Measurements from ENCODE around the gene DNAAF3.
A peak's percentile ranks its signal among the peaks of the same experiment; 100 is the strongest.

DNAAF3 gene

DNA sequence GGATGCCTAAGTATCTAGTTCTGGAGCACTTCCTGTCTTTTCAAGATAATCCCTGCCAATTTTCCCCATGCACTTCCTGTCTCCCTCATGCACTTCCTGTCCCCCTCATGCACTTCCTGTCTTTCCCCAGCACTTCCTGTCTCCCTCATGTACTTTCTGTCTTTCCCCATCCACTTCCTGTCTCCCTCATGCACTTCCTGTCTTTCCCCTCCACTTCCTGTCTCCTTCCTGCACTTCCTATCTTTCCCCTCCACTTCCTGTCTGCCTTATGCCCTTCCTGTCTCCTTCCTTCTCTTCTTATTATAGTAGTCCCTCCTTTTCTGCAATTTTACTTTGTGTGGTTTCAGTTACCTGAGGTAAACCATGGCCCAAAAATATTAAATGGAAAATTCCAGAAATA lies 14.4 kb downstream of the DNAAF3 start:
- no peak for DNase-seq

DNA sequence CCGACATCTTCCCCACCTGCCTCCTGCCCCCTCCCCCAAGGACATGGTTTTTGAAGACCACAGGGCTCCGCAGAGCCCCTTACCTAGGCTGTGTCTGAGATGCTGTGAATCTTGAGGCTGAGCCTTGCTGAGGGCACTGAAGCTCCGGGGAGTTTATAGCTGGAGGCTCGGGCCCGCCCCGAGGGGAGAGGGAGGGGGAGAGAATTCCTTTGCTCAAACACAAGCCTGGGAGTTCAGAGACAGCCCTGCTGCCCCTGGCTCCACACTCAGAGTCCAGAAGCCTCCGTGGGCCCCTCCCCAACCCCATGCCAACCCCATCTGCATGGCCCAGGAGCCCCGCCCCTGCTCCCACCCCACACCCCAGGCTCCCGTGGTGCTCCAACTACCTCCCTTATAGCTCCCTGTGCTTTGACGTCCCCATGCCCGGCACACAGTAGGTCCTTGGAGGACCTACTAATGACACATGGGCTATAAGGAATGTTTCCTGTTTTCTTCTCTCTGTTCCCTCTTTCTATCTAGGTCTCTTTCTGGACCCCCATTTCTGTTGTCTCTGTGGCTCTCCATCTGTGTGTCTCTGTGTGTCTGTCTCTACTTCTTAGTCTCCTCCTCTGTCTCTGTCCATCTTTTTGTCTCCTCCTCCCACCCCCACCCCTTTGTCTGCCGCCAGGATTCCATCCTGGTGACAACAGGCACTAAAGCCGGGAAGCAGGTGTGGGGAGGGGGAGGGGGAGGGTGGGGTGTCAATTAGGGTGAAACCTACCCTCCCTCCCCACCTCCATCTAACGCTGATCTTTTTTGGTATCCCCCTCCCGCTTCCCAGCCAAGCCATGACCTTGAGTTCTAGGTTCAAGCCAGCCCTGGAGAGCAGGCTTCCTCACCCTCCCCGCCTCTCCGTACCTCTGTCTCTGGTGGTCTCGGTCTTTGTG lies 17.1 kb downstream of the DNAAF3 start, which contains the start of gene TNNT1:
Gene TNNT1, minus strand, starts transcription at position 129 of the 926 bp plus-strand sequence. CDS start 2,049 bp downstream, outside the sequence.
- no peak for DNase-seq

DNA sequence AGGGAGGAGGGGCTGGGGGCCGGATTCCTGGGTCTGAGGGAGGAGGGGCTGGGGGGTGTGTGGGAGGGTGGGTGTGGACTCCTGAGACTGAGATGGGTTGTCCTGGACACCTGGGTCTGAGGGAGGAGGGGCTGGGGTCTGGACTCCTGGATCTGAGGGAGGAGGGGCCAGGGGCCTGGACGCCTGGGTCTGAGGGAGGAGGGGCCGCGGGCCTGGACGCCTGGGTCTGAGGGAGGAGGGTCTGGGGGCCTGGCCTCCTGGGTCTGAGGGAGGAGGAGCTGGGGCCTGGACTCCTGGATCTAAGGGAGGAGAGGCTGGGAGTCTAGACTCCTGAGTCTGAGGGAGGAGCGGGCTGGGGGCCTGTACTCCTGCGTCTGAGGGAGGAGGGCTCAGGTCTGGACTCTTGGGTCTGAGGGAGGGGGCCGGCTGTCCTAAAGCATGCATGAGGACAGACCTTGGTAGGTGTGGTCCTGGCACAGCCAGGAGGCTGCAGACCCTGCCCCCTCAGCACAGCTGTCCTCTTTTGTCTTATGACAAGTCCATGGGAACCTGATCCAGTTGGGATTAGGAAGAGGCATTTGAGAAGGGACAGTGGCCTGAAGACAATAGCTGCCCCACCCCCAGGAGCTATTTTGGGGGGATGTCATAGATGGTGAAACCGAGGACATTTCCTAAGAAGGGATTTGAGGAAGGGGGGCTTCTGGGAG lies 18.7 kb downstream of the DNAAF3 start:
- DNase-seq = no peak

DNA sequence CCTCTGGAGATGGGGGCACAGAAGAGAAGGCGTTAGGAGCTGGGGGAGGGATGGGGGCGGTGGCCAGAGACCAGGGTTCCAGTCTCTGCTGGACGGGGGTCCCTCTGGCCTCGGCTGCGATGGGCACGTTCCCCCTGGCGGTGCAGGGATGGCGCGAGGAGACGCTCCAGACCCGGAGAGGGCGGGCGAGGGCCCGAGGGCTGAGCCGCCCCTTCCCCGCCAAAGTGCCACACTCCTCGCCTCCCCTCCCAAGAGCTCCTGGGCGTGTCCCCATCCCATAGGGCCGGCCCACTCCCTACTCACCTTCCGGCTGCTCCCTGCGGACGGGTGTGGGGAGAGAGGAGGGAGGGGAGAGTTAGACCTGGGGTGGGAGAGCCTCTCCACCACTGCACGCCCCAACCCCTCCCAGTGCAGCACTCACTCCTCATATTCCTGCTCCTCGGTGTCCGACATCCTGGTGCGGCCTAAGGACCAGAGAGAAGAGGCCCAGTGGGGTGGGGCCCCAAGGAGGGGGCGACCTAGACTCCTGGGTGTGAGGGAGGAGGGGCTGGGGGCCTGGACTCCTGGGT lies 19.6 kb downstream of the DNAAF3 start:
- DNase-seq = no peak

DNA sequence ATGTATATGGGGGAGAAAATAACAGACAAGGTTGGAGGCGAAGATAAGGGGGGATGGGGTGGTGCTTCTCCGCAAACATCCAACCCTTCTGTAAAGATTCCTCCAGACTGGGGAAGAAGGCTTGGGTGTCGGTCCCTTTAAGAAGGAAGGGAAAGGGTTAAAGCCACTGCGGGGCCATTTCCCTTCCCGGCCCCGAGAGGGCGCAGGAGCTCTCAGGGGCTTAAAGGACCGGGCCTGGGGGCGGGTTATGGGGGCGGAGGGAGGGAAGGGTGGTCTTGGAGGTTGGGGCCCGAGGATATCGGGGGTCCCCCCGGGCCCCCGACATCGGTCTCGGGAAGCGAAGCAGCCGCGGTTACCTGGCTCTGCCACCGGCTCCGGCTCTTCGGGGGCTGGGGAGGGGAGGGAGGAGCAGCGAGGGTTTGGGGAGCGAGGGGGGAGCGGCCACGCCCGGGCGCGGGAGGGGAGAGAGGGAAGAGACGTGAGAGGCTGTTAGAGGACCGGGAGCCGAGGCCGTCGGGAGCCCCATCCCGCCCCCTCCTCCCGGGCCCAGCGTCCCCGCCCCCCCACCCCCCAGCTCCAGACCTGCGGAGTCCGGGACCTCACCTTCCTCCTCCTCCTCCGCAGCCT lies 20.2 kb downstream of the DNAAF3 start:
- no peak for DNase-seq

DNA sequence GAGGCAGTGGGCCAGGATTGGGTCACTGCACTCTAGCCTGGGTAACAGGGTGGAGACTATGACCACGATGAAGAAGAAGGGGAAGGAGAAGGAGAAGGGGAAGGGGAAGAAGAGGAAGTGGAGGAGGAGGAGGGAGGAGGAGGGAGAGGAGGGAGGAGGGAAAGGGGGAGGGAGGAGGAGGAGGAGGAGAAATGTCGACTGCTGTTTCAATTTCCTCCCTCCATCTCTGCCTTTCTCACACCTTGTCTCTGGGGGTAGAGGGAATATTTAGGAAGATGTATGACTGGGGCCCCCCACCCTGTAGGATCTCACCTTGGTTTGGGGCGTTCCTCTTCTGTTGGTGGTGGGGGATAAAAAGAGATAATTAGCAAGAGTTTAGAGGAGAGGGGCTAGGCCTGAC lies 21.2 kb downstream of the DNAAF3 start:
- no peak for DNase-seq

DNA sequence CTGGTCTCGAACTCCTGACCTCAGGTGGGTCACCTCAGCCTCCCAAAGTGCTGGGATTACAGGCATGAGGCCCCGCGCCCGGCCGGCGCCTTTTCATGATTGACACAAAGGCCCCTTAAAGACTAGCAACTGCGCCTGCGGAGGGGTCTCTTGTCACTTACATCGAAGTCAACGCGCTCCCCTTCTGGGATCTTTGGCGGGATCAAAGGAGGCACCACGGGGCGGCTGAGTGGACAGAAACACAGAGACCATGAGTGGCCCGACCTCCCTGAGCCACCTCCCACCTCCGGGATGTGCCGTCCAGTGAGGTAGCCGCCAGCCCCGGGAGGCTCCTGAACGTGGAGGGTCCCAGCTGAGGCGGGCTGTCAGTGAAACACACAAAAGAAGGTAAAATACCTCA lies 24.7 kb downstream of the DNAAF3 start:
- DNase-seq = no peak

DNA sequence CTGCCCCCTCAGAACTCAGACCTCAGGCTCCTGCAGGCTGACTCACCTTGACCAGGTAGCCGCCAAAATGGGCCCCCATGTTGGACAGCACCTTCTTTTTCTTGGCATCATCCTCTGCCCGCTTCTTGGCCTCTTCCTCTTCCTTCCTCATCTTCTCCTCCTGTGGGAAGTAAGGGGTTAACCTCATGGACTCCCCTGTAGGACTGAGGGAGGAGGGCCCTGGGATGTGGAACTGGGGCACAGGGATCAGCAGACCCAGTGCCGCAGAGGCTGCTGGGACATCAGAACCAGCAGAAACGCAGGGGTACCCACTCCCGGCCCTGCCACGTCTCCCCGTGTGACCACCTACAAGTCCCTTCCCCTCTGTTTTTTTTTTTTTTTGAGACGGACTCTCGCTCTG lies 28.5 kb downstream of the DNAAF3 start:
- DNase-seq = no peak

DNA sequence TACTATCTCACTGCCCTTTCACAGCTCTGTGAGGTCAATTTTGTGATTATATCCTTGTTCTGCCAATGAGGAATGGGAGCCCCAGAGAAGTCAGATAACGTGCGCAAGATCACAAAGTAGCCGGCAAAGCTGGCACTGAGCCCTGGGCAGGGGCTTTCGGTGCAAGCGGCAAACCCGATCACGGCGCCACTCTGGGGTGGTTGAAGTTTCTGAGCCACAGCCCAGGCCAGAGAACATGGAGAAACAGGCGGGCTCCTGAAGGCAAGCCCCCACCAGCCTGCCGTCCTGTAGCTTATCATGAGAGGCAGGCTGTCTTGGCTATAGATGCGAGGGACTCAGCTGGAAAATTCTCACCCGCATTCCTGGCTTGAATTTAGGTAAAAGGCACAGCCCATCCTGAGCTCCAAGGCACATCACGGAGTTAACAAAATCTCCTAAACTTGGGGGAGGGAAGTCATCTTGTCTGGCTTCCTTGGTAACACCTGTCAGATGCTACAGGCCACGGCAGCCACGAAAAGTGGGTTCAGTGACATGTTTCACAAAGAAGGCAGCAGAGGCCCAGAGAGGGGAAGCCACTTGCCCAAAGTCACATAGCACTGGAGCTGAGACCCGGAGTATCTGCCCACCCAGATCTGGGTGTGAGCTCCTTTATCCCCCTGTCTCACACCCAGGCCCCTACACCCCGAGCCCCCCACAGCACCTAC lies 29.9 kb downstream of the DNAAF3 start:
- no peak for DNase-seq

DNA sequence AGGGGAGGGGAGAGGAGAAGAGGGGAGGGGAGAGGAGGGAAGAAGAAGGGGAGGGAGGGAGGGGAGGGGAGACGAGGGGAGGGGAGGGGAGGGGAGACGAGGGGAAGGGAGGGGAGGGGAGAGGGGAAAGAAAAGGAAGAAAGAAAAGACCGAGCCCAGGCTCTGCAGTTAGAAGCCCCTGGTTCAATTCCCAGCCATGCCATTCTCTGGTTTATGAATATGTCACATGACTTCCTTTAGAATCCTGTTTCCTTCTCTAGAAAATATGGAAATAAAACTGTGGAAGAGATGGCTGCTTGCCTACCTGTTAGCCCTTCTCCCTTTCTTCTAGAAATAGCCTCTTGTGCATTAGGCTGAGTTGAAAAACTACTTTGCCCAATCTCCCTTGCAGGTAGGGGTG lies 31.7 kb downstream of the DNAAF3 start:
- DNase-seq = no peak

DNA sequence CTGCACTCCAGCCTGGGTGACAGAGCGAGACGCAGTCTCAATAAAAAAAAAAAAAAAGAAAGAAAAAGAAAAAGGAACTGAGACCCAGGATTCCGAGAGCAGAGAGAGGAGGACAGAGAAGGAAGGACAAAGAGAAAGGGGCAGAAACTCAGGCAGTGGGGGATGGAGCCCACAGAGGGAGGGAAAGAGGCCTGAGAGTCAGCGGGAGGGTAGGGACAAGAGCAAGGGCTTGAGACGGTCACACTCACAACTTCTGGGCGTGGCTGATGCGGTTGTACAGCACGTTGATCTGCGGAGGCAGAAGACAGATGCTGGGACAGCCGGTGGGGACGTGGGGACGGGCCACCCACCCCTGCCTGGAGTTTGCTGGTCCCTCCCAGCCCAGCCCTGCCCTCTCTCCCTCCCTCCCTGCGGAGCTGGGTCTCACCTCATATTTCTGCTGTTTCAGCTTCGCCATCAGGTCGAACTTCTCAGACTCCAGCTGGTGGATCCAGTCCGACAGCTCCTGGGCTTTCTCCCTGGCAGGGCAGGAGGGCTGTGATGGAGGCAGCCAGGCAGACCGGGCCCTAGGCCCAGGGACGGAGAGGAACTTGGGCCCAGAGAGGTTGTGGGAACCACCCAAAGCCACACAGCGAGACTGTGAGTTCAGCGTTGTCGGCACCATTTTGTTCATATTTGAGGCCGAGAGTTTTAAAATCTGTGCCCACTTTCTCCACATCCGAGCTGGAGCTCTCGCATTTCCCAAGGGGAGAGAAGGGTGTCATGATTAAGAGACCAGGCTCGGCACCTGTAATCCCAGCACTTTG lies 32.6 kb downstream of the DNAAF3 start:
- no peak for DNase-seq

DNA sequence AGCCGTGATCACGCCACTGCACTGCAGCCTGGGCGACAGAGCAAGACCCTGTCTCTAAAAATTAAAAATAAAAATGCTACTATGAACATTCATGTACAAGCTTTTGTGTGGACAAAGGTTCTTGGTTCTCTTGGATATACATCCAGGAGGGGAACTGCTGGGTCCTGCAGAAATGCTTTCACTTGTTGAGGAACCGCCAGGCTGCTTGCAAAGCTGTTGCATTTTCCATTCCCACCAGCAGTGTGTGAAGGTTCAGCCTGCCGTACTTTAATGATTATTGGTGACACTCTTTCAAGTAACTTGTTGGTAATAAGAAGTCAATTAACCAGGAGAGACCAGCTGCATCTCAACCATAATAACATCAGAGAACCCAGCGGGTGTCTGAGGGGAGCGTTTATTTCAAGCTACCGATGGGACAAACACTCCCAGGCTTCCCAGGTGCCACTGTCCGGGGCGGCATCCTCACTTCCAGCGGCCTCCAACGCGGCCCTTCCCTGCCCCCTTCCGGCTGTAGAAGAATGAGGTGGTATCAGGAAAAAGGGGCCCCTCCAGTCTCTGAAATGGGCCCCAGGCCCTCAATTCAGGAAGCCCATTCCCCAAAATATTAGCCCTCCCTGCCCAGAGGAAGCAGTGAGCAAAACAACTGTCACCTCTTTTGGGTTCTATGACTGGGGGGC lies 33.8 kb downstream of the DNAAF3 start:
- DNase-seq = no peak

DNA sequence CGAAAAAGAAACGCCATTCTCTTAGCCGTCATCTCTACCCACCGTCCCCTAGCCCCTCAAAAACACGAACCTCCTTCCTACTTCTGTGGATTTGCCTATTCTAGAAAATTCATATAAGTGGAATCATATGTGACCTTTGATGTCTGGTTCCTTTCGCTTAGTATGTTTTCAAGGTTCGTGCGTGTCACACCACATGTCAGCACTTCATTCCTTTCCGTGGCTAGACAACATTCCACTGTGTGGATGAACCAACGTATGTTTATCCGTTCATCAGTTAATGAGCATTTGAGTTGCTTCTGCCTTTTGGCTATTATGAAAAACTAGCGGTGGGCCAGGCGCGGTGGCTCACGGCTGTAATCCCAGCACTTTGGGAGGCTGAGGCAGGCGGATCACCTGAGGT lies 35.0 kb downstream of the DNAAF3 start:
- no peak for DNase-seq

DNA sequence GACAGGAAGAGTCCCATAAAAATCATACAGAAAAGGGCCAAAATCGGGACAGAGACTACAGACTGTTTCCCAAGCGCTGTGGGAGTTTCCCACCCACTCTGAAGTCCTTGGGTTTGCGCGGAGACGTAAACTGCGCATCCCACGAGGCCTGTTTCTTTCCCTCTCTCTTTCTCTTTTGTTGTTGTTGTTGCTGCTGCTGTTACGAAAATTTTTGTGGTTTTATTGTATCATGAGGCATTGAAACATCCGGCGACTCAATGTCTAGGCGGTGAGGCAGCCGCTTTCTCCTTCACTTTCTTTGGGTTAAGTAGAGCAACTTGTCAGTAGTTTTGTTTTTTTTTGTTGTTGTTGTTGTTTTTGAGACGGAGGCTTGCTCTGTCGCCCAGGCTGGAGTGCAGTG lies 47.4 kb downstream of the DNAAF3 start:
- DNase-seq = no peak

DNA sequence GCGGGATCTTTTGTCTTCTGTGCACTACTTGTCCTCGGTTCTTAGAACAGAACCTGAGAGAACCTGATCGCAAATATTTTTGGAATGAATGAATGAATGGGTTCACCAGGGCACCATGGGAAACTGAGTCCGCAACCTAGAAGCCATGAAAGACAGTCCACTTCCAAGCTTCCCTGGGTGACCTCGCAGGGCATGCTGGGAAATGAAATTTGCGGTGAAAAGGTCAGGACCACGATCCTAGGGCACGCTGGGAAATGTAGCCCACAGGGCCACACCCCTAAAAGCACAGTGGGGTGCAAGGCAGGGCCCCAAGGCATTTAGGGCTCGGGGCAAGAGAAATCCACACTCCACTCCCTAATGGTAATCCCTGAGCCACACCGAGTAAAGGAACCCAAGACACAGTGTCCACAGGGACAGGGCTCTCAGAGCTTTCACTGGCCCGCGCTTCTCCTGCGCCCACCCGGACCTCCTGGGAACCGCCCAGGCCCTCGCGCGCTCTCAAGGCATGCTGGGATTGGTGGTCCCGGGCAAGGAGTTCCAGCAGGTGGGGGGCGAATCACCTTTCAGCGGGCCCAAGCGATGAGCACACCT lies 47.9 kb downstream of the DNAAF3 start:
- DNase-seq = no peak

DNA sequence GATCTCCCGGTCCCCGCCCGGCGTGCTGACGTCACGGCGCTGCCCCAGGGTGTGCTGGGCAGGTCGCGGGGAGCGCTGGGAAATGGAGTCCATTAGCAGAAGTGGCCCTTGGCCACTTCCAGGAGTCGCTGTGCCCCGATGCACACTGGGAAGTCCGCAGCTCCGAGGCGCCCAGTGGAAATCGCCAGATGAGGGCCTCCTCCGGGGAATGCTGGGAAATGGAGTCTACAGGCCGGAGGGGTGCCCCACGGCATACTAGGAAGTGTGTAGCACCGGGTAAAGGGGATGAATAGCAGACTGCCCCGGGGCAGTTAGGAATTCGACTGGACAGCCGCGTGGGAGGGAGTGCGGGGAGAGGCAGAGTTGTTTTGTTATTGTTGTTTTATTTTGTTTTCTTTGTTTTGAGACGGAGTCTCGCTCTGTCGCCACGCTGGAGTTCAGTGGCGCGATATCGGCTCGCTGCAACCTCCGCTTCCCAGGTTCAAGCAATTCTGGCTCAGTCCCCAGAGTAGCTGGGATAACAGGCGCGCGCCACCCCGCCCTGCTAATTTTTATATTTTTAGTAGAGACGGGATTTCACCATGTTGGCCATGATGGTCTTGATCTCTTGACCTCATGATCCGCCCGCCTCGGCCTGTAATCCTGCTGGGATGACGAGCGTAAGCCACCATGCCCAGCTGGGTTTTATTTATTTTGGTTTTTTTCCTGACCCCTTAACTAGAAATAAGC lies 48.6 kb downstream of the DNAAF3 start:
- DNase-seq = peak; percentile 98

DNA sequence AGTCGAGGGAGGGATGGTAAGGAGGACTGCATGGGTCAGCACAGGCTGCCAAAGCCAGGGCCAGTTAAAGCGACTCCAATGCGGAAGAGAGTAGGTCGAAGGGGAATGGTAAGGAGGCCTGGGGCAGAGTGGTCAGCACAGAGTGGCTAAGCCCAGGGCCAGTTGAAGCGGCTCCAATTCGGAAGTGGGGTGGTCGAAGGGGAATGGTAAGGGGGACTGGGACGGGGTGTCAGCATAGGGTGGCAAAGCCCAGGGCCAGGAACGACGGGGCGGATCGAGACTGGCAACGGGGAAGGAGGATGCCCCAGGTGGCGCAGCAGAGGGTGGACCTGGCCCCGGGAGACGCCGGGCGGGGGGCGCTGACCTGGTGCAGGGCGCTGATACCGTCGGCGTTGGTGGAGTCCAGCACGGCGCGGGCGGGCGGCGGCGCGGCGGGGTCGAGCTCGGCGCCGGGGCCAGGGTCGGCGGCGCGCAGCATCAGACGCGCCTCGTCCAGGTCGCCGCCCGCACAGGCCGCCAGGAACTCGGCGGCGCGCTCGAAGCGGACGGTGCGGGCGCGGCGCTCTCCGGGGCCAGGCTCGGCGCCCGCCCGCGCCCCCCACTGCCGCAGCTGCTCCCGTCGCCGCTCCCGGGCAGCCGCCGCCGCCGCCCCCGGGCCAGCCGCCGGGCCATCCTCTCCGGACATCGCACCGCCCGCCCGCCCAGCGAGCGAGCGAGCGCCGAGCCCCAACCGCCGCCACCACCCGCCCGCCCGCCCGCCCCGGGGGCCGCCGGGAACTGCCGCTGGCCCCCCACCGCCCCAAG lies 49.4 kb downstream of the DNAAF3 start, which contains the start of gene PPP1R12C:
Gene PPP1R12C, minus strand, starts transcription at position 779 of the 804 bp plus-strand sequence. Its CDS starts 94 bp downstream, at position 685.
- no peak for DNase-seq

DNA sequence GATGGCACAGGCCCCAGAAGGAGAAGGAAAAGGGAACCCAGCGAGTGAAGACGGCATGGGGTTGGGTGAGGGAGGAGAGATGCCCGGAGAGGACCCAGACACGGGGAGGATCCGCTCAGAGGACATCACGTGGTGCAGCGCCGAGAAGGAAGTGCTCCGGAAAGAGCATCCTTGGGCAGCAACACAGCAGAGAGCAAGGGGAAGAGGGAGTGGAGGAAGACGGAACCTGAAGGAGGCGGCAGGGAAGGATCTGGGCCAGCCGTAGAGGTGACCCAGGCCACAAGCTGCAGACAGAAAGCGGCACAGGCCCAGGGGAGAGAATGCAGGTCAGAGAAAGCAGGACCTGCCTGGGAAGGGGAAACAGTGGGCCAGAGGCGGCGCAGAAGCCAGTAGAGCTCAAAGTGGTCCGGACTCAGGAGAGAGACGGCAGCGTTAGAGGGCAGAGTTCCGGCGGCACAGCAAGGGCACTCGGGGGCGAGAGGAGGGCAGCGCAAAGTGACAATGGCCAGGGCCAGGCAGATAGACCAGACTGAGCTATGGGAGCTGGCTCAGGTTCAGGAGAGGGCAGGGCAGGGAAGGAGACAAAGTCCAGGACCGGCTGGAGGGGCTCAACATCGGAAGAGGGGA lies 50.1 kb downstream of the DNAAF3 start:
- DNase-seq = peak; percentile 54
